ENCODE data around the gene SF3B6. TPM values are rescaled to one million over a fixed set of nuclear protein-coding genes. Genes with fewer than 3 reads are reported as not detected.

The SF3B6 gene
- total RNA-seq, 1 experiment from 2014 or later = 285 TPM

GRCh38 chr2:24086241-24086640 is 10.1 kb upstream of the SF3B6 start:
- peaks cover 18% of the 10 kb centered on the region for H3K4me1 ChIP-seq (ENCODE audit: low read length)
- no peak overlapping the region for H2AFZ ChIP-seq (ENCODE audit: low read length)
- H4K20me1 ChIP-seq (ENCODE audit: insufficient read depth, low read depth, low read length) = no peaks in the 10 kb centered on the region
- no peaks in the 10 kb centered on the region for H3K9me2 ChIP-seq (replicated peaks; ENCODE audit: insufficient read depth, low read length)
- H3K79me2 ChIP-seq (ENCODE audit: low read length) = no peaks in the 10 kb centered on the region
- no peak overlapping the region for H3K4me2 ChIP-seq (ENCODE audit: low read depth, low read length, poor library complexity, severe bottlenecking)
- H3K36me3 ChIP-seq (ENCODE audit: insufficient read depth, low read length) = no peaks in the 10 kb centered on the region; the same call in 1 of the 2 replicates
- no peak overlapping the region for H3K4me3 ChIP-seq (ENCODE audit: low read length)
- no peak overlapping the region for H3K27ac ChIP-seq (ENCODE audit: low read length)
- no peak overlapping the region for H3K9ac ChIP-seq (ENCODE audit: low read length)
- DNase-seq = no peak
- no peaks in the 10 kb centered on the region for H3K27me3 ChIP-seq (ENCODE audit: low read length)
- no peaks in the 10 kb centered on the region for H3K9me3 ChIP-seq (ENCODE audit: low read length)

GRCh38 chr2:24085200-24085489 is 9.0 kb upstream of the SF3B6 start:
- no peaks in the 10 kb centered on the region; the same call in 1 of the 2 replicates for H3K36me3 ChIP-seq (ENCODE audit: insufficient read depth, low read length)
- H3K27ac ChIP-seq (ENCODE audit: low read length) = peak overlapping the region; percentile 93
- H3K4me1 ChIP-seq (ENCODE audit: low read length) = peaks cover 18% of the 10 kb centered on the region
- H3K9ac ChIP-seq (ENCODE audit: low read length) = peak overlapping the region; percentile 84
- no peak for DNase-seq
- H2AFZ ChIP-seq (ENCODE audit: low read length) = peak overlapping the region; percentile 90
- H4K20me1 ChIP-seq (ENCODE audit: insufficient read depth, low read depth, low read length) = no peaks in the 10 kb centered on the region
- peak overlapping the region; percentile 70 for H3K4me3 ChIP-seq (ENCODE audit: low read length)
- no peaks in the 10 kb centered on the region for H3K79me2 ChIP-seq (ENCODE audit: low read length)
- H3K27me3 ChIP-seq (ENCODE audit: low read length) = no peaks in the 10 kb centered on the region
- peak overlapping the region; percentile 97 for H3K4me2 ChIP-seq (ENCODE audit: low read depth, low read length, poor library complexity, severe bottlenecking)
- no peaks in the 10 kb centered on the region for H3K9me2 ChIP-seq (replicated peaks; ENCODE audit: insufficient read depth, low read length)
- no peaks in the 10 kb centered on the region for H3K9me3 ChIP-seq (ENCODE audit: low read length)

GRCh38 chr2:24084386-24085199 is 8.5 kb upstream of the SF3B6 start, which contains the start of gene TP53I3:
Gene TP53I3, minus strand, starts transcription at chr2:24084834. Its CDS starts 508 bp downstream, at chr2:24084326.
- Histone ChIP-seq H3K79me2 (ENCODE audit: low read length) (no peaks in the 10 kb centered on the region), H3K27me3 (ENCODE audit: low read length) (no peaks in the 10 kb centered on the region), H4K20me1 (ENCODE audit: insufficient read depth, low read depth, low read length) (no peaks in the 10 kb centered on the region), H3K9me3 (ENCODE audit: low read length) (no peaks in the 10 kb centered on the region), H3K9ac (ENCODE audit: low read length) (peak within 1 kb of the TSS; percentile 84), H3K4me2 (ENCODE audit: low read depth, low read length, poor library complexity, severe bottlenecking) (peak within 1 kb of the TSS; percentile 97), H3K36me3 (ENCODE audit: insufficient read depth, low read length) (no peaks in the 10 kb centered on the region; the same call in 1 of the 2 replicates), H3K4me3 (ENCODE audit: low read length) (peak within 1 kb of the TSS; percentile 70), H3K27ac (ENCODE audit: low read length) (peak within 1 kb of the TSS; percentile 93), H2AFZ (ENCODE audit: low read length) (peak within 1 kb of the TSS; percentile 90), H3K4me1 (ENCODE audit: low read length) (peaks cover 18% of the 10 kb centered on the region), H3K9me2 (replicated peaks; ENCODE audit: insufficient read depth, low read length) (no peaks in the 10 kb centered on the region)
- DNase-seq = peak; percentile 94

GRCh38 chr2:24083567-24084385 is 7.7 kb upstream of the SF3B6 start:
- Histone ChIP-seq H3K4me1 (ENCODE audit: low read length) (peaks cover 18% of the 10 kb centered on the region), H2AFZ (ENCODE audit: low read length) (peak overlapping the region; percentile 90; the same call in 1 of the 2 replicates), H3K36me3 (ENCODE audit: insufficient read depth, low read length) (no peaks in the 10 kb centered on the region; the same call in 1 of the 2 replicates), H4K20me1 (ENCODE audit: insufficient read depth, low read depth, low read length) (no peaks in the 10 kb centered on the region), H3K4me3 (ENCODE audit: low read length) (peak overlapping the region; percentile 70), H3K27me3 (ENCODE audit: low read length) (no peaks in the 10 kb centered on the region), H3K9ac (ENCODE audit: low read length) (peak overlapping the region; percentile 84), H3K9me3 (ENCODE audit: low read length) (no peaks in the 10 kb centered on the region), H3K27ac (ENCODE audit: low read length) (peak overlapping the region; percentile 93), H3K79me2 (ENCODE audit: low read length) (no peaks in the 10 kb centered on the region), H3K9me2 (replicated peaks; ENCODE audit: insufficient read depth, low read length) (no peaks in the 10 kb centered on the region), H3K4me2 (ENCODE audit: low read depth, low read length, poor library complexity, severe bottlenecking) (peak overlapping the region; percentile 97)
- peak; percentile 98 for DNase-seq

- peak overlapping the region; percentile 93 for H3K27ac ChIP-seq (ENCODE audit: low read length)
- DNase-seq = peak; percentile 54
- H3K4me3 ChIP-seq (ENCODE audit: low read length) = peak overlapping the region; percentile 70
- H3K4me1 ChIP-seq (ENCODE audit: low read length) = peaks cover 20% of the 10 kb centered on the region
- no peaks in the 10 kb centered on the region for H3K9me3 ChIP-seq (ENCODE audit: low read length)
- peak overlapping the region; percentile 97 for H3K4me2 ChIP-seq (ENCODE audit: low read depth, low read length, poor library complexity, severe bottlenecking)
- no peaks in the 10 kb centered on the region for H3K9me2 ChIP-seq (replicated peaks; ENCODE audit: insufficient read depth, low read length)
- no peaks in the 10 kb centered on the region; the same call in 1 of the 2 replicates for H3K36me3 ChIP-seq (ENCODE audit: insufficient read depth, low read length)
- H3K79me2 ChIP-seq (ENCODE audit: low read length) = no peaks in the 10 kb centered on the region
- H4K20me1 ChIP-seq (ENCODE audit: insufficient read depth, low read depth, low read length) = no peaks in the 10 kb centered on the region
- H3K27me3 ChIP-seq (ENCODE audit: low read length) = no peaks in the 10 kb centered on the region
- peak overlapping the region; percentile 84 for H3K9ac ChIP-seq (ENCODE audit: low read length)
- H2AFZ ChIP-seq (ENCODE audit: low read length) = peak overlapping the region; percentile 71; the same call in 1 of the 2 replicates
These were observed 6.9 kb upstream of the SF3B6 start for GRCh38 chr2:24082787-24083566.

GRCh38 chr2:24080701-24081100 is 4.6 kb upstream of the SF3B6 start:
- Histone ChIP-seq H3K27ac (ENCODE audit: low read length) (no peak overlapping the region), H3K9ac (ENCODE audit: low read length) (no peak overlapping the region), H3K9me3 (ENCODE audit: low read length) (no peaks in the 10 kb centered on the region), H3K4me3 (ENCODE audit: low read length) (no peak overlapping the region), H3K36me3 (ENCODE audit: insufficient read depth, low read length) (no peaks in the 10 kb centered on the region; the same call in 1 of the 2 replicates), H3K79me2 (ENCODE audit: low read length) (peaks cover 4% of the 10 kb centered on the region), H3K27me3 (ENCODE audit: low read length) (no peaks in the 10 kb centered on the region), H3K9me2 (replicated peaks; ENCODE audit: insufficient read depth, low read length) (no peaks in the 10 kb centered on the region), H4K20me1 (ENCODE audit: insufficient read depth, low read depth, low read length) (no peaks in the 10 kb centered on the region), H3K4me2 (ENCODE audit: low read depth, low read length, poor library complexity, severe bottlenecking) (no peak overlapping the region), H2AFZ (ENCODE audit: low read length) (no peak overlapping the region), H3K4me1 (ENCODE audit: low read length) (peaks cover 27% of the 10 kb centered on the region)
- DNase-seq = no peak

GRCh38 chr2:24077879-24078278 is 1.8 kb upstream of the SF3B6 start:
- H4K20me1 ChIP-seq (ENCODE audit: insufficient read depth, low read depth, low read length) = no peaks in the 10 kb centered on the region; the same call in 1 of the 2 replicates
- 0 out of 2 replicates have a peak overlapping the region, but pooled peaks have one; percentile 26 for H2AFZ ChIP-seq (ENCODE audit: low read length)
- no peak for DNase-seq
- H3K9ac ChIP-seq (ENCODE audit: low read length) = peak overlapping the region; percentile 65
- H3K4me3 ChIP-seq (ENCODE audit: low read length) = peak overlapping the region; percentile 95
- H3K79me2 ChIP-seq (ENCODE audit: low read length) = peaks cover 31% of the 10 kb centered on the region
- H3K9me2 ChIP-seq (replicated peaks; ENCODE audit: insufficient read depth, low read length) = no peaks in the 10 kb centered on the region
- H3K9me3 ChIP-seq (ENCODE audit: low read length) = no peaks in the 10 kb centered on the region
- H3K27ac ChIP-seq (ENCODE audit: low read length) = peak overlapping the region; percentile 50
- peaks cover 29% of the 10 kb centered on the region for H3K4me1 ChIP-seq (ENCODE audit: low read length)
- H3K27me3 ChIP-seq (ENCODE audit: low read length) = no peaks in the 10 kb centered on the region
- peaks cover 10% of the 10 kb centered on the region for H3K36me3 ChIP-seq (ENCODE audit: insufficient read depth, low read length)
- H3K4me2 ChIP-seq (ENCODE audit: low read depth, low read length, poor library complexity, severe bottlenecking) = peak overlapping the region; percentile 69

All from Karpas-422 (cell line).